Ascending aorta (tissue), 2 donors: ENCODE measurements around the gene LINGO4. TPM values are rescaled to one million over a fixed set of nuclear protein-coding genes. Genes with fewer than 3 reads are reported as not detected.
"Not testable (repeated sequence)": the region's sequence is repeated elsewhere in the genome, so short reads cannot be mapped to it uniquely, and the experiment has no call there.

Experiments used
- DNase-seq, 2 donors: peaks; one replicate each; pipeline ENCODE4 v3.0.0-alpha.2; 2019; ENCODE audit warnings: low spot score in 2 of 2
- H3K27ac ChIP-seq, 2 donors: fragments of 200-600 bp; sonication (generic); one replicate each; pipeline ENCODE4 v1.5.1; 2016 to 2017; ENCODE audit warnings: mild to moderate bottlenecking in 1 of 2
- H3K27me3 ChIP-seq: fragments of 200-600 bp; sonication (generic); one replicate; pipeline ENCODE4 v1.5.1; 2017
- H3K36me3 ChIP-seq, 2 donors: fragments of 200-600 bp; sonication (generic); one replicate each; pipeline ENCODE4 v1.5.1; 2016
- H3K4me1 ChIP-seq, 2 donors: fragments of 200-600 bp; sonication (generic); one replicate each; pipeline ENCODE4 v1.5.1; 2016 to 2017; ENCODE audit warnings: mild to moderate bottlenecking in 1 of 2
- H3K4me3 ChIP-seq, 2 donors: fragments of 200-600 bp; sonication (generic); one replicate each; pipeline ENCODE4 v1.5.1; 2016 to 2017; ENCODE audit warnings: mild to moderate bottlenecking in 1 of 2
- H3K9me3 ChIP-seq, 2 donors: fragments of 200-600 bp; sonication (generic); one replicate each; pipeline ENCODE4 v1.5.1; 2016
- intact Hi-C: fragments of 100-400 bp; cut with DNase I; formaldehyde crosslinking; loops from one replicate; pipeline ENCODE4 v1.15.1; 2023
- total RNA-seq: library from RNA; depleted of rRNA; stranded (reverse); fragments of >200 nt; gene quantifications from one replicate; pipeline ENCODE4 v1.1.0, GENCODE V29; 2016
- TF ChIP-seq, protein P1 (sequence below), 3 experiments: fragments of 200-600 bp in 2 of 3; fragments of 450-650 bp in 1 of 3; sonication (generic) in 2 of 3; IDR thresholded peaks; one replicate each; pipeline ENCODE4 v1.5.1; 2016 to 2019; ENCODE audit warnings: antibody characterized with exemption in 3 of 3, mild to moderate bottlenecking in 1 of 3, moderate library complexity in 1 of 3

LINGO4 gene
- total RNA-seq, 1 donor from 2014 or later: not detected

GRCh38 chr1:151790071-151790939 is 14.9 kb downstream of the LINGO4 start, which contains the start of gene TDRKH:
TSS of gene TDRKH (minus strand) at chr1:151790500. CDS start at chr1:151783022, 7,478 bp downstream.
- peak within 1 kb of the TSS; percentile 20 to 56 for H3K27ac ChIP-seq
- TF ChIP-seq, protein P1, sequence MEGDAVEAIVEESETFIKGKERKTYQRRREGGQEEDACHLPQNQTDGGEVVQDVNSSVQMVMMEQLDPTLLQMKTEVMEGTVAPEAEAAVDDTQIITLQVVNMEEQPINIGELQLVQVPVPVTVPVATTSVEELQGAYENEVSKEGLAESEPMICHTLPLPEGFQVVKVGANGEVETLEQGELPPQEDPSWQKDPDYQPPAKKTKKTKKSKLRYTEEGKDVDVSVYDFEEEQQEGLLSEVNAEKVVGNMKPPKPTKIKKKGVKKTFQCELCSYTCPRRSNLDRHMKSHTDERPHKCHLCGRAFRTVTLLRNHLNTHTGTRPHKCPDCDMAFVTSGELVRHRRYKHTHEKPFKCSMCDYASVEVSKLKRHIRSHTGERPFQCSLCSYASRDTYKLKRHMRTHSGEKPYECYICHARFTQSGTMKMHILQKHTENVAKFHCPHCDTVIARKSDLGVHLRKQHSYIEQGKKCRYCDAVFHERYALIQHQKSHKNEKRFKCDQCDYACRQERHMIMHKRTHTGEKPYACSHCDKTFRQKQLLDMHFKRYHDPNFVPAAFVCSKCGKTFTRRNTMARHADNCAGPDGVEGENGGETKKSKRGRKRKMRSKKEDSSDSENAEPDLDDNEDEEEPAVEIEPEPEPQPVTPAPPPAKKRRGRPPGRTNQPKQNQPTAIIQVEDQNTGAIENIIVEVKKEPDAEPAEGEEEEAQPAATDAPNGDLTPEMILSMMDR (IDR thresholded peaks at IDR 0.05): peak; percentile 19 to 38 (median 22)
- no peaks in the 10 kb centered on the region for H3K9me3 ChIP-seq
- intact Hi-C loops: no loop called here
- peak; percentile 96 to 99 for DNase-seq
- peak within 1 kb of the TSS; percentile 63 to 92 for H3K4me3 ChIP-seq
- no peaks in the 10 kb centered on the region for H3K36me3 ChIP-seq
- no peaks in the 10 kb centered on the region for H3K27me3 ChIP-seq
- no peaks in the 10 kb centered on the region for H3K4me1 ChIP-seq

DNA sequence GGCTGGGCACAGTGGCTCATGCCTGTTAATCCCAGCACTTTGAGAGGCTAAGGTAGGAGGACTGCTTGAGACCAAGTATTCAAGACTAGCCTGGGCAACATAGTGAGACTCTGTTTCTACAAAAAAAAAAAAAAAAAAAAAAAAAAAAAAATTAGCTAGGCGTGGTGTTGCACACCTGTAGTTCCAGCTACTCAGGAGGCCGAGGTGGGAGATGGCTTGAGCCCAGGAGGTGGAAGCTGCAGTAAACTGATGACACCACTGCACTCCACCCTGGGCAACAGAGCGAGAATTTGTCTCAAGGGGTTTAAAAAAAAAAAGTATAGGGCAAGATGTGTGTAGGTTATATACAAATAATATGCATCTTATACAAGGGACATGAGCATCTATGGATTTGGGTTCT is 17.5 kb downstream of the LINGO4 start:
- Histone ChIP-seq H3K4me1 (no peaks in the 10 kb centered on the region), H3K36me3 (no peaks in the 10 kb centered on the region), H3K27me3 (no peaks in the 10 kb centered on the region), H3K9me3 (no peaks in the 10 kb centered on the region), H3K27ac (no peak overlapping the region), H3K4me3 (no peak overlapping the region)
- intact Hi-C loops: no loop called here
- DNase-seq: no peak
- TF ChIP-seq, protein P1 (IDR thresholded peaks at IDR 0.05): no peak

- peaks cover 0 to 11% of the 10 kb centered on the region in 2 donors for H3K36me3 ChIP-seq
- no peak for DNase-seq
- H3K27me3 ChIP-seq: no peaks in the 10 kb centered on the region
- TF ChIP-seq, protein P1 (IDR thresholded peaks at IDR 0.05): no peak
- H3K4me1 ChIP-seq: no peaks in the 10 kb centered on the region
- no peak overlapping the region for H3K27ac ChIP-seq
- no peaks in the 10 kb centered on the region for H3K9me3 ChIP-seq
- H3K4me3 ChIP-seq: no peak overlapping the region
- intact Hi-C loops: no loop called here
Observed at GRCh38 chr1:151783796-151784195, 21.4 kb downstream of the LINGO4 start.

- no peak overlapping the region for H3K27ac ChIP-seq
- no peak overlapping the region for H3K4me3 ChIP-seq
- no peaks in the 10 kb centered on the region for H3K4me1 ChIP-seq
- no peak for DNase-seq
- peaks cover 3 to 16% of the 10 kb centered on the region in 2 donors for H3K36me3 ChIP-seq
- TF ChIP-seq, protein P1 (IDR thresholded peaks at IDR 0.05): no peak
- H3K27me3 ChIP-seq: no peaks in the 10 kb centered on the region
- intact Hi-C loops: no loop called here
- H3K9me3 ChIP-seq: no peaks in the 10 kb centered on the region
Observed at GRCh38 chr1:151782741-151783140, 22.5 kb downstream of the LINGO4 start.

DNA sequence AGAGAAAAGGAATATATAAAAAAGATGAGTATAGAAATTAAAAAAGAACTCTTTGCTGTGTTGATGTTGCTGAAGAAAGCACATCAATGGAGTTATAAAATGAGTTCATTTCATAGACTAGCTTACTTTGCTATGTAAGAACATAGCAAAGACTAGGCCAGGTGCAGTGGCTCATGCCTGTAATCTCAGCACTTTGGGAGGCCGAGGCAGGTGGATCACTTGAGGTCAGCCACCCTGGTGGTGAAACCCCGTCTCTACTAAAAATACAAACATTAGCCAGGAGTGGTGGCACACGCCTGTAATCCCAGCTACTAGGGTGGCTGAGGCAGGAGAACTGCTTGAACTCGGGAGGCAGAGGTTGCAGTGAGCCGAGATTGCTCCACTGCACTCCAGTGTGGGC is 23.2 kb downstream of the LINGO4 start:
- H3K4me3 ChIP-seq, H3K27ac ChIP-seq, H3K27me3 ChIP-seq, intact Hi-C loops, H3K4me1 ChIP-seq, DNase-seq, H3K9me3 ChIP-seq: not testable (repeated sequence)
- peaks cover 3 to 16% of the 10 kb centered on the region in 2 donors for H3K36me3 ChIP-seq

GRCh38 chr1:151780736-151781135 is 24.5 kb downstream of the LINGO4 start:
- H3K27me3 ChIP-seq, H3K4me3 ChIP-seq, intact Hi-C loops, H3K27ac ChIP-seq, H3K4me1 ChIP-seq, DNase-seq, H3K9me3 ChIP-seq: not testable (repeated sequence)
- H3K36me3 ChIP-seq: peaks cover 7 to 22% of the 10 kb centered on the region in 2 donors
